ENCODE data around the gene PTPRT.

Gene PTPRT

DNA sequence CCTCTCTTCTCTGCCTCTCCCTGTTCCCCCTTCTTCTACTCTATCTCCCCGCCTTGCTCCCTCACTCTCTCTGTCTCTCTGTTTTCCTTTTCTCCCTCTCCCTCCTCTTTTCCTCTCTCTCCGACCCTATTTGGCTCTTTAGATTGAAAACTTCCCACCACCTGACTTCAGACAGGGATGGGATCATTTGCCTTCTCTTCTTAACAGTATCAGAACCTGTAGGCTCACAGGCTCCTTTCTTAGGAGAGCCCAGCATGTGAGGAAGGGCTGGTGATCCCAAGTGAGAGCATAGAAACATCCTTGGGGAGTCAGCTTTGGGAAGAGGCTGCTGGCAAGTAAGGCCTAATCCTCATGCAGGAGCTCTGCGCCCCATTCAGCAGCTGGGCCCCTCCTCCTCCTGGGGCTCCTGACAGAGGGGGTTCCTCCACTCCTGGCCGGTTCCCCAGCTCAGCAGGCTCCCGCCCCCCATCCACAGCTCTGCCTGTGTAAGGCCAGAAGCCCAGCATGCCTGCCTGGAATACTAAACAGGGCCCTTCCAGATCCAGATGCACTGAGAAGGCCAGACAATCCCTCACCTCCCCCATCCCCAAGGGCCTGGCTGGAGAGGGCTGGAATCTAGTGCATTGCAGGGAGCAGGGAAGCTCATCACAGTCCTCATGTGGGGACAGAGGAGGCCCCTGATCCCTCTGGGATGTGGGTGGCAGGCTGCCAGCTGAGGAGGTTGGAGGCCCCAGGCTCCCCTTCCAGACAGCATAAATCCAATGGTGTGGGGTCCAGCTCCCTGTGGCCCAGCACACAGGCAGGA lies 93.4 kb downstream of the PTPRT start:
- FAIRE-seq = no peak

DNA sequence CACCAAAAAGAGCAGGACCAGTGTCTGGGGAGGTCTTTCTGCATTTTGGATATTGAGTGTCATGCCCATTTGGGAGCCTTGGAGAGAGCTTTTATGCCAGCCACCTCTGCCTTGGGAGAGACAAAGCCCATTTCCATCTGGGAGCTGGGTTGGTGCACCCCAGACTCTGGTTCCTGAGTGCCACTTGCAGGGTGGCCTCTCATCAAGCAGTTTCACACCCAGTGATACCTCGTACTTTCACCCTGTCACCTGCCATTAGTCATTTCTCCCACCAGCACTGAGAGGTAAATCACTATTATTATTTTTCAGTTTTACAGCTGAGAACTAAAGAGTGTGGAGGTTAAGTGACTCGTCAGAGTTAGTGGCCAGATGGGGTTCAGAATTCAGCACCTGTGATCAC lies 94.7 kb downstream of the PTPRT start:
- FAIRE-seq = no peak

- no peak for FAIRE-seq
Observed at GRCh38 chr20:43092386-43093088, 97.2 kb downstream of the PTPRT start.

GRCh38 chr20:43068482-43068881 lies 121.2 kb downstream of the PTPRT start:
- FAIRE-seq = no peak

DNA sequence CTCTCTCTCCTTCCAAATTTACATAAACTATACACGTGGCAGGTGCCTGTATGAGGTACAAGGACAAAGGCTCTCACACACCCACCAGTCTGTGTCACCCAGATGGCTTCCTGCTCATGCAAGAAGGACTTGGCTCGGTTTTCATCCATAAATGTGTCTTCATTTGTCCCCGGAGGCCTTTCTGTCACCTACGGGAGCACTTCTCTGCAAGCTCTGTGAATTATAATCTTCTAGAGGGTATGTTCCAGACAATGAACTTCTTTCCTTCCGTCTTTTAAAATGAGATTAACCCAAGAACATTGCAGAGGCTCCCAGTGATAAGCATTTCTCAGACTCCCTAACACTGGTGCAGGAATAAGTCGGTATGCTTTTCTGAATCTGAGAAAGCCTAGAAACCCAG lies 123.6 kb downstream of the PTPRT start:
- FAIRE-seq = no peak

DNA sequence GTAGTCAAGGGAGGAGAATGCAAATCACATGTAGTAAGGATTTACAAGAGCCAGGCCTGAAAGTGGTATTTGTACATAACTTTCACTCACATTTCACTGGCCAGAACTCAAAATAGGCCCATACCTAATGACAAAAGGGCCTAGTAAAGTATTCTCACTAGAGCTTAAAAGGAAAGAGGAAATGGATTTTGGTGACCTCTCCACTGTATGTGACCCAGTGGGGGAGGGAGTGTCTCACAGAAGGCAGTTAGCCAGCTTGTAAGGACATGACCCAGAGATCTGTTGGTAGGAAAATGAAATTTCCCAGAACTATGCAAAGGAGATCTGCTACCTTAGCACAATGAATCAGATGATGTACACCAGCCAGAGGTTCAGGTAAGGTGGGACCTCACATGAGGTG lies 124.4 kb downstream of the PTPRT start:
- FAIRE-seq = no peak

DNA sequence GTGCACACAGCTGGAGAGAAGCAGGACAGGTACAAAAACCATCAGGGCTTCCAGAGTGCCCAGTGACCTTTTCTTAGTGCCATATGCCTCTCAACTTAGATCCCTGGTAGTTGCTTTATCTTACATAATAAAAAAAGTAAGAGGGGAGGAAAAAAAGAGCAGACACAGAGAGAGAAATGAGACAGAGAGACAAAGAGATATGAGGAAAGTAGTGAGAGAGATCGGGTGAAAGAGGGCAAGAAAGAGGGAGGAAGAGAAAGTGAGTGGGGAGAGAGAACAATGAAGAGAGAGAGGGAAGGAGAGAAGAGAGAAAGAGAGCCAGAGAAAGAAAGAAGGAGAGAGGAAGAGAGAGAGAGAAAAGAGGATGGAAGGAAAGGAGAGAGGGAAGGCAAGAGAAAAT lies 131.6 kb downstream of the PTPRT start:
- FAIRE-seq = no peak

- FAIRE-seq = no peak
Observed at GRCh38 chr20:43057317-43057716, 132.4 kb downstream of the PTPRT start.

- no peak for FAIRE-seq
Observed at GRCh38 chr20:43055181-43055884, 134.4 kb downstream of the PTPRT start.

DNA sequence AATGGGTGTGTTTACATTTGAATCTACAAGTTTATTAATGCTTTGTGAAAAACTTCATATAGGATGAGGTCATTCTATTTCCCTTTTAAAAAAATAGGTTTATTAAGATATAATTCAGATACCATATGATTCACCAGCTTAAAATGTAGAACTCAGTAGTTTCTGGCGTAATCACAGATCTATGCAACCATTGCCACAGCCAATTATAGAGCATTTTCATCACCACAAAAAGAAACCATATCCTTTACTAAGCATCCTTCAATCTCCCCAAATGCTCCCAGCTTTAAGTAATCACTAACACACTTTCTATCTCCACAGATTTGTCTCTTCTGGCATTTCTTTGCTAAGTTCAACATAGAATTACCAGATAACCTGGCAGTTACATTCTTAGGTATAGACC lies 137.2 kb downstream of the PTPRT start:
- no peak for FAIRE-seq

GRCh38 chr20:43046966-43047365 lies 142.7 kb downstream of the PTPRT start:
- FAIRE-seq = no peak

- FAIRE-seq = no peak
Observed at GRCh38 chr20:43043887-43044286, 145.8 kb downstream of the PTPRT start.

DNA sequence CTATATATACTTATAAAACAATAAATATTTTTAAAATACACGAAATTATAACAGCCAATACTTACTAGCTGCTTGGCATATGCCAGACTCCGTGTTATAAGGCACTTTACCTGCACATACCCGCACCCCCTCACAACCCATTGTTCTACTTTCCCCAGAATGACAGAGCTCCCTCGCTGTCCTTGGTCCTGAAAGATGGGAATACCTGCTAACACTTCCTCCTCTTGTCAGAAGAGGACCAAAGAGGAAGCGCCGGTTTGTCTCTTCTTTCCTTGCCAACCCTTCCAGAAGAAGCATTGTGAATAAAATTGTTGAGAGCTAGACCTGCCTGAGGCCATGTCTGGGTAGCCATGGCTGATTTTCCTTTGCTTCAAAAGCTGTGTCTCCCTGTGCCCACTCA lies 149.3 kb downstream of the PTPRT start:
- FAIRE-seq = no peak

DNA sequence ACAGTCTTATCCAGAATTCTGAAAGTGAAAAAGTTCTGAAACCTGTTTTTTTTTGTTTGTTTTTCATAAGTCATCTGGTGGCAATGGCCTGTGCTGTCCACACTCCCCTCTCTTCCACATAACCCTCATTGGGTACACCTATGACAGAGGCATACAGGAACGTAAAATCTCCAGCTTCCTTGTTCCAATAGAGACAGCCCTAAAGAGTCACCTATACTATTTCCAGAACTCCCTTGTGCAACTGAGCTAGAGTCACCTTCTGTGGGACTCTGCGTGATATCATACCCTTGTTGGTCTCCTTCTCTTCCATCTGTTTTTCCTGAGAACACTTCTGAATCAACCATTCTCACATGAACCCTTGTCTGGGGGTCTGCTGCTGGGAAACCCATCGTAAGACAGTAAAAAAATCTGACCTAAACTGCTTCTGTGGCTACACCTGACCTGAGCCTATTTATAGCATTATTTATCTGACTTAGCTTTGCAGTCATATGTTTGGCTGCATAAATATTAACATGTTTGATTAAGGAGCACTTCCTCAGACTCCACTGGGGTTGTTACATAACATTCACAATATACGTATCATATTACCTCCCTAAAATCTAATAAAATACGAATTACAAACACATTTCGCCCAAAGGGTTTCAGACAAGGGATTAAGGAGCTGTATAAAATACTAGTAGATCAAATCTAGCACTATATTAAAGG lies 151.9 kb downstream of the PTPRT start:
- FAIRE-seq = no peak

- FAIRE-seq = no peak
Observed at GRCh38 chr20:43034981-43035724, 154.6 kb downstream of the PTPRT start.

DNA sequence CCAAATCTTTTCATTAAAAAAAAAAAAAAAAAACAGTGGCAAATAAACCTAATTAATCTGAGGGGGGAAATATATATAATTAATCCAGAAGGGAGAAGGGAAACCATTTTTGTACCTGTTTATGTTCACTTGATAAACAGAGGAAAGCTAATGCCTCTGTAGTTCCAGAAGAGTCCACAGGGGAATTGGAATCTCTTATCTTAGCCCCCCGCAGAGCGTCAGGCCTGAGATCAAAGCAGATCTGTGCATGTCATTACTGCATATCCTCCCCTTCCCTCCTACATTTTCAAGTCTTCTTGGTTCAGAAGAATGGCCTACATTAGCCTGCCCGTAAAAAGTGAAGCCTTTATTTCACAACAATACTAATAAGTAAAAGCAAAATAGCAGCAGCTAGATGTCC lies 157.2 kb downstream of the PTPRT start:
- no peak for FAIRE-seq

DNA sequence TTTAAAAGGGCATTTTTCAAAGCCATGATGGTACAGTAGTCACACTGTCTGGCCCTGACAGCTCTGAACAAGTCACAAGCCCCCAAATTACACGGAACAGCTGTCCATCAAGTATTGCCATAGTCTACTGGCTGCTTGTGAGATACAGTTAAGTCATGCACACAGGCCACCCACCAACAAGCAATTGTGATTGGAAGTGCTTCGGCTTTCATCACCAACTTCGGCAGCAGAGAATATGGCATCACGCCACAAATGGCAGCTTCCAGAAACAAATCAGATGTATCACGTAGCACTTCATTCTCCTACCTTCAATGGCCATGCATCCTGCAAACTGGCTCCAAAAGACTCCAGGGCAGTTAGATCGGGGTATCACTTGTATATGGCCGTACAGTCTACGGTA lies 160.5 kb downstream of the PTPRT start:
- no peak for FAIRE-seq

DNA sequence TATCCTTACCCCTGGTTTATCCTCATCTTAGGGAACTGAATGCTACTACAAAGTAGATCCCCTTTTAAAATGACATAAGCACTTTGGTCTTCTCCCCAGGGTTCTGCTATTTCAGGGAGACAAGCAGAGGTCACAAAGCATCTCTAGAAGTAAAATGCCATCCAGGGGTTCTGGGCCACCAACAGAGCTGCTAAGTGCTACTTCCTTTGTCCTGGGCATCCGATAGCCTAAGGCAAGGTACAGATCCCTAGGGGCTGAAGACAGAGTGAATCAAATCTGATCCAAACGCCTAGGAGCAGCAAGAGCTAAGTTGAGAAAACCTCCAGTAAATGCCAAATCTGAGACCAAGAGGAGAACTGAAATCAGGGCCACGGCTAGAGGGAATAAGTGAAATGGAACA lies 161.2 kb downstream of the PTPRT start:
- no peak for FAIRE-seq

- no peak for FAIRE-seq
Observed at GRCh38 chr20:43023836-43024235, 165.9 kb downstream of the PTPRT start.

DNA sequence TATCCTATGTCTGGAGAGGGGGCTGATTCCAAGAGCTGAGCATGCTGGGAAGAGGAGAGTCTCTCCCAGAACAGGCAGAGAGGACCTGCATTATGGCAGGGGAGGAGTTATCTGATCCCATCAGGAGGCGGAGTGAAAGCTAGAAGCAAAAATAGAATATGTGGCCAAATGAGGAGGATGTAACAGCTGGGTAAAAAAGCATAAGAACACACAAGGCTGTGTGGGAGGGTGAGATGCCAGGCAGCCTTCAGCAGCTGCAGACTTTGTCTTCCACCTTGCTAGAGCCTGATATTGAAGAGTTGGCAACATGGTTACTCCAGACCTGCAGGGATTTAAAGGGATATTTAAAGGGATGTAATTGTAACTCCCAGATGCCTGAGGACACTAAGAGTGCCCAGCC lies 167.1 kb downstream of the PTPRT start:
- FAIRE-seq = no peak

DNA sequence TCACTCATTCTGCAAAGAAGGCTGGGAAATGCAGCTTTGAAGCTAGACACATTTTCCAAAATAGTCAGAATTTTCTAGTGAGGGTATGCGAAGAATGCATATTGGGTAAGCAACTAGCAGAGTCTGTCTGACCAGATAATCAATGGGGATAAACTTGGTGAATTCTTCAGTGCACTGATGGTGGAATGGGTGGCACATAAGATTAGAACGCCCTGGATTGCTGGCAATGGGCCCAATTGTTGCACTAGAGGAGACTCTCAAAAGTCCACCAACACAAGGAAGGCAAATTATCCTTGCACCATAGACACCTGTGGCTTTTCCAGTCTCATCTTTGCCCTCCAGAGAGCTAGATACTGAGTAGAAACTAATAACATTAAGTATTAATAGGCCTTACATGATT lies 167.6 kb downstream of the PTPRT start:
- no peak for FAIRE-seq

DNA sequence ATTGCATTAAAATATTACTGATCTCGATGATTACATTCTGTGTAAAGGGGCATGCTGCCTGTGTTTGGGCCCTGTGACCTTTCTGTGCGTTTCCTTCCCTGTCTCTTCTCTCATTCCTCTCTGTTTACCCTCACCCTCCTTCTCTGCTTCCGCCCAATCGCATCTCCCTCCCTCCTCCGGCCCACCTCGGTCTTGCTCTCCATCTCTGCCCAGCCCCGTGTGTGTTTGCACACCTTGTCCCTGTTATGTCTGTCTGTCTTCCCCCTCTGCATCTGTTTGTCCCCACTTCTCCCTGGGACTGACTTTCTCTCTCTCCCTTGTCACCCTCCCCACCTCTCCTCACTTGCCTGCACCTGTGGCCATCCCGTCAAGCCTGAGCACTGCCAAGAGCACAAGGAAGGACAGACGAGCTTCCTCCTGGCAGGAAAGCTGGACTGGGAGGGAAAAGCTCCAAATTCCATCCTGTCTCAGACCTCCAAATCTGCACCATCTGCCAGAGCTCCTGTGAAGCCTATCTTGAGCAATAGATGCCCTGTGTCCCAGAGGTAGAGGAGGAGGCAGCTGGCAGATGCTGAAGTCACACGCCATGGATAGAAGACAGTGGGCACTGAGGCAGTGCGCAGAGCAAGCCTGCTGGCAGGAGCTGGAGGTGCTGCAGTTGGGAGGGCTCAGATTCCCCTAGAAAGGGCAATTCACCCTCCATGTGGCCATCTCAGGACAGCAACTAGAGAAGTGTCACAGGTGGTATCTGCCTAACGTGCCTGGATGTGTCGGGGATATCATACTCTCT lies 172.3 kb downstream of the PTPRT start:
- FAIRE-seq = no peak

Measured in TTC549 (cell line).